H9 (cell line): ENCODE results near the gene IMPDH1. TPM values are rescaled to one million over a fixed set of nuclear protein-coding genes. Genes with fewer than 3 reads are reported as not detected.
A peak's percentile ranks its signal among the peaks of the same experiment; 100 is the strongest.

ENCODE experiments used
- DNase-seq: peaks from one replicate; pipeline ENCODE4 v3.0.0-alpha.2; 2017
- H2AFZ ChIP-seq: one replicate; pipeline ENCODE4 v1.6.1; 2013; ENCODE audit warnings: mild to moderate bottlenecking, low read length, control low read depth, moderate library complexity
- H2AK5ac ChIP-seq: 2 replicates; pipeline ENCODE4 v1.6.1; 2013; ENCODE audit warnings: low read length, control low read depth, mixed read lengths; ENCODE audit not compliant: insufficient read length
- H2BK120ac ChIP-seq: one replicate; pipeline ENCODE4 v1.6.1; 2013; ENCODE audit warnings: low read depth, mild to moderate bottlenecking, low read length, control low read depth, inconsistent platforms; ENCODE audit not compliant: poor library complexity, severe bottlenecking
- H2BK12ac ChIP-seq: 2 replicates; pipeline ENCODE4 v1.6.1; 2013; ENCODE audit warnings: low read length, control low read depth, mixed read lengths, low read depth; ENCODE audit not compliant: insufficient read length
- H2BK15ac ChIP-seq: 2 replicates; pipeline ENCODE4 v1.6.1; 2013; ENCODE audit warnings: low read depth, low read length, control low read depth
- H2BK20ac ChIP-seq: one replicate; pipeline ENCODE4 v1.6.1; 2013; ENCODE audit warnings: low read depth, mild to moderate bottlenecking, low read length, control low read depth, inconsistent platforms; ENCODE audit not compliant: poor library complexity, severe bottlenecking
- H2BK5ac ChIP-seq: 2 replicates; pipeline ENCODE4 v1.6.1; 2013; ENCODE audit warnings: low read length, control low read depth, mixed read lengths; ENCODE audit not compliant: insufficient read length
- H3K14ac ChIP-seq: 2 replicates; pipeline ENCODE4 v1.6.1; 2013; ENCODE audit warnings: low read length, control low read depth; ENCODE audit not compliant: insufficient read depth
- H3K18ac ChIP-seq: 2 replicates; pipeline ENCODE4 v1.6.1; 2013; ENCODE audit warnings: low read depth, mild to moderate bottlenecking, mixed read lengths, low read length, control low read depth; ENCODE audit not compliant: insufficient read length
- H3K23ac ChIP-seq: 2 replicates; pipeline ENCODE4 v1.6.1; 2013; ENCODE audit warnings: low read length, control low read depth, mixed read lengths, low read depth; ENCODE audit not compliant: insufficient read length
- H3K23me2 ChIP-seq: 2 replicates; pipeline ENCODE4 v1.6.1; 2013; ENCODE audit warnings: low read depth, mild to moderate bottlenecking, mixed read lengths, low read length, control low read depth; ENCODE audit not compliant: insufficient read length, poor library complexity, severe bottlenecking
- H3K27ac ChIP-seq: 2 replicates; pipeline ENCODE4 v1.5.1; 2013; ENCODE audit warnings: low read length, control low read depth, mixed read lengths, low read depth; ENCODE audit not compliant: insufficient read length
- H3K27me3 ChIP-seq: 2 replicates; pipeline ENCODE4 v1.6.1; 2013; ENCODE audit warnings: low read length, control low read depth, inconsistent platforms; ENCODE audit not compliant: insufficient read depth
- H3K4ac ChIP-seq: 2 replicates; pipeline ENCODE4 v1.6.1; 2013; ENCODE audit warnings: low read depth, mild to moderate bottlenecking, control low read depth, inconsistent platforms, low read length, moderate library complexity
- H3K4me1 ChIP-seq: 2 replicates; pipeline ENCODE4 v1.6.1; 2013; ENCODE audit warnings: low read length, control low read depth, inconsistent platforms; ENCODE audit not compliant: insufficient read depth
- H3K4me2 ChIP-seq: 2 replicates; pipeline ENCODE4 v1.6.1; 2013; ENCODE audit warnings: low read length, control low read depth, mixed read lengths; ENCODE audit not compliant: insufficient read length, insufficient read depth
- H3K56ac ChIP-seq: 2 replicates; pipeline ENCODE4 v1.6.1; 2013; ENCODE audit warnings: low read depth, mild to moderate bottlenecking, mixed read lengths, low read length, control low read depth; ENCODE audit not compliant: insufficient read length
- H3K79me1 ChIP-seq: 2 replicates; pipeline ENCODE4 v1.6.1; 2013; ENCODE audit warnings: low read depth, mild to moderate bottlenecking, moderate library complexity, low read length, control low read depth, inconsistent platforms; ENCODE audit not compliant: insufficient read depth, poor library complexity, severe bottlenecking
- H3K79me2 ChIP-seq: 2 replicates; pipeline ENCODE4 v1.6.1; 2013; ENCODE audit warnings: low read length, control low read depth, inconsistent platforms; ENCODE audit not compliant: insufficient read depth
- H3K9ac ChIP-seq: 2 replicates; pipeline ENCODE4 v1.6.1; 2013; ENCODE audit warnings: low read length, control low read depth, mixed read lengths; ENCODE audit not compliant: insufficient read length; ENCODE audit errors: extremely low read depth
- H3K9me3 ChIP-seq: one replicate; pipeline ENCODE4 v1.6.1; 2013; ENCODE audit warnings: low read depth, low read length, inconsistent platforms; ENCODE audit not compliant: control insufficient read depth
- H3T11ph ChIP-seq: one replicate; pipeline ENCODE4 v1.6.1; 2013; ENCODE audit warnings: mild to moderate bottlenecking, low read length, control low read depth, inconsistent platforms
- H4K20me1 ChIP-seq: one replicate; pipeline ENCODE4 v1.6.1; 2013; ENCODE audit not compliant: control insufficient read depth, insufficient read length, insufficient read depth
- H4K5ac ChIP-seq: 2 replicates; pipeline ENCODE4 v1.6.1; 2013; ENCODE audit warnings: low read depth, mild to moderate bottlenecking, mixed read lengths, low read length, control low read depth; ENCODE audit not compliant: insufficient read length
- H4K8ac ChIP-seq: replicated peaks from 2 replicates; pipeline ENCODE4 v1.6.1; 2013; ENCODE audit warnings: low read length, control low read depth, mixed read lengths, low read depth; ENCODE audit not compliant: insufficient read length
- H4K91ac ChIP-seq: 2 replicates; pipeline ENCODE4 v1.6.1; 2013; ENCODE audit warnings: low read depth, mild to moderate bottlenecking, moderate library complexity, mixed read lengths, low read length, control low read depth; ENCODE audit not compliant: insufficient read length
- H3K27ac Mint-ChIP-seq, 3 experiments: 2 replicates in 2 of 3; 3 replicates in 1 of 3; pipeline ENCODE4 v1.8.0; 2020 to 2021; ENCODE audit warnings: mixed read lengths in 3 of 3, mild to moderate bottlenecking in 1 of 3, moderate library complexity in 1 of 3
- H3K27me3 Mint-ChIP-seq: 2 replicates; pipeline ENCODE4 v1.8.0; 2021; ENCODE audit warnings: low read depth, mild to moderate bottlenecking, moderate library complexity, mixed read lengths
- H3K36me3 Mint-ChIP-seq, 3 experiments: 2 replicates in 2 of 3; 3 replicates in 1 of 3; pipeline ENCODE4 v1.8.0; 2020 to 2021; ENCODE audit warnings: low read depth in 3 of 3, mixed read lengths in 3 of 3; ENCODE audit not compliant: insufficient read depth in 1 of 3
- H3K4me1 Mint-ChIP-seq, 2 experiments: 2 replicates each; pipeline ENCODE4 v1.8.0; 2020; ENCODE audit warnings: mixed read lengths in 2 of 2
- H3K4me3 Mint-ChIP-seq, 2 experiments: 2 replicates in 1 of 2; 3 replicates in 1 of 2; pipeline ENCODE4 v1.8.0; 2020 to 2021; ENCODE audit warnings: mild to moderate bottlenecking in 2 of 2, mixed read lengths in 2 of 2, moderate library complexity in 1 of 2
- H3K9me3 Mint-ChIP-seq, 2 experiments: 2 replicates in 1 of 2; 3 replicates in 1 of 2; pipeline ENCODE4 v1.8.0; 2020; ENCODE audit warnings: mild to moderate bottlenecking in 2 of 2, mixed read lengths in 2 of 2, moderate library complexity in 1 of 2
- CTCF ChIP-seq: fragments of 200-600 bp; sonication (generic); conservative IDR thresholded peaks from 3 replicates; pipeline ENCODE4 v1.8.0; 2021; ENCODE audit warnings: antibody characterized with exemption, mild to moderate bottlenecking
- WGBS: extraction: QIAGEN DNeasy Blood & Tissue Kit; methylation state at CpG from one replicate; pipeline ENCODE4 v1.1.7; 2013; ENCODE audit warnings: missing lambda C conversion rate, low lambda C conversion rate, mixed read lengths; ENCODE audit not compliant: insufficient read length; ENCODE audit errors: extremely low coverage; 5-methylcytosine and 5-hydroxymethylcytosine counted together
- total RNA-seq: library from RNA; stranded (reverse); gene quantifications from 2 replicates; pipeline ENCODE4 v1.2.1, GENCODE V29; 2021

The IMPDH1 gene
- total RNA-seq, 1 experiment from 2014 or later: 35.2 TPM

- H3K9ac ChIP-seq: peak overlapping the region; percentile 91
- no peak overlapping the region for H2BK12ac ChIP-seq
- peaks cover 9% of the 10 kb centered on the region; the same call in 1 of the 2 replicates for H3K79me2 ChIP-seq
- H3K9me3 ChIP-seq: no peaks in the 10 kb centered on the region
- H3K23me2 ChIP-seq: peaks cover 6% of the 10 kb centered on the region
- no peak overlapping the region for H2AFZ ChIP-seq
- no peak overlapping the region for H3K23ac ChIP-seq
- Mint-ChIP-seq H3K9me3 (no peaks in the 10 kb centered on the region), H3K4me3 (peak overlapping the region; percentile 96 to 99), H3K27ac (peak overlapping the region; percentile 77 to 99 (median 99); a peak in 6 of 7 replicates), H3K36me3 (peaks cover 13 to 24% (median 20%) of the 10 kb centered on the region in 3 experiments), H3K4me1 (peaks cover 49 to 68% of the 10 kb centered on the region in 2 experiments), H3K27me3 (peaks cover 8% of the 10 kb centered on the region)
- no peaks in the 10 kb centered on the region for H3K79me1 ChIP-seq
- H3T11ph ChIP-seq: no peak overlapping the region
- H3K18ac ChIP-seq: peak overlapping the region; percentile 74
- H2BK20ac ChIP-seq: no peak overlapping the region
- no peak overlapping the region for H2BK15ac ChIP-seq
- DNase-seq: no peak
- TF ChIP-seq CTCF: no peak
- H3K27ac ChIP-seq: no peak overlapping the region
- peak overlapping the region; percentile 2; the same call in 1 of the 2 replicates for H3K4ac ChIP-seq
- peak overlapping the region; percentile 48 for H4K5ac ChIP-seq
- H3K4me1 ChIP-seq: no peaks in the 10 kb centered on the region
- H3K4me2 ChIP-seq: peak overlapping the region; percentile 78
- no peak overlapping the region for H2BK5ac ChIP-seq
- H4K91ac ChIP-seq: no peak overlapping the region
- H4K20me1 ChIP-seq: no peaks in the 10 kb centered on the region
- no peak overlapping the region for H2AK5ac ChIP-seq
- H3K14ac ChIP-seq: peak overlapping the region; percentile 90
- peak overlapping the region; percentile 30 for H4K8ac ChIP-seq
- no peaks in the 10 kb centered on the region for H3K27me3 ChIP-seq
- no CpG with 5 or more reads among the region's 5 CpGs for WGBS
- H3K56ac ChIP-seq: no peak overlapping the region
- no peak overlapping the region for H2BK120ac ChIP-seq
These were observed 46.5 kb upstream of the IMPDH1 start for GRCh38 chr7:128456255-128456725.
